H1 (cell line): Measurements from ENCODE around the gene ANO2. TPM values are rescaled to one million over a fixed set of nuclear protein-coding genes. Genes with fewer than 3 reads are reported as not detected.

ENCODE experiments used
- CTCF ChIA-PET: fragments of 300-600 bp; sonication (Branson Sonifier 250); formaldehyde crosslinking; loops from one replicate; lab custom pipeline; 2021; ENCODE audit not compliant: partially characterized antibody; lab: Charles Lee
- POLR2A ChIA-PET: fragments of 300-600 bp; sonication (Branson Sonifier 250); formaldehyde crosslinking; loops from one replicate; lab custom pipeline; 2021; ENCODE audit warnings: inconsistent platforms; ENCODE audit not compliant: partially characterized antibody; lab: Charles Lee
- DNase-seq, 2 experiments: peaks; one replicate each; pipeline versions ENCODE4 v3.0.0 to v3.0.0-alpha.2; 2010 to 2022; ENCODE audit warnings: low spot score in 2 of 2, low read depth in 1 of 2, mixed read lengths in 1 of 2
- FAIRE-seq: peaks from 2 replicates; lab custom pipeline; 2011; peaks lifted over from hg19 to GRCh38; lab: Jason Lieb, UNC
- H2AFZ ChIP-seq: 2 replicates; pipeline ENCODE4 v1.8.1; 2012; ENCODE audit warnings: low read length, inconsistent platforms
- H2AK5ac ChIP-seq: 2 replicates; pipeline ENCODE4 v1.6.1; 2013; ENCODE audit warnings: low read depth, low read length
- H2BK120ac ChIP-seq: replicated peaks from 2 replicates; pipeline ENCODE3; 2013; ENCODE audit warnings: low read depth, low read length, inconsistent platforms
- H2BK12ac ChIP-seq: 2 replicates; pipeline ENCODE4 v1.6.1; 2013; ENCODE audit warnings: low read depth, low read length
- H2BK15ac ChIP-seq: 2 replicates; pipeline ENCODE4 v1.6.1; 2013; ENCODE audit warnings: low read length
- H2BK20ac ChIP-seq: 2 replicates; pipeline ENCODE4 v1.6.1; 2013; ENCODE audit warnings: low read length
- H2BK5ac ChIP-seq: 2 replicates; pipeline ENCODE4 v1.6.1; 2013; ENCODE audit warnings: low read depth, low read length
- H3K14ac ChIP-seq: 2 replicates; pipeline ENCODE4 v1.6.1; 2013; ENCODE audit warnings: inconsistent platforms; ENCODE audit not compliant: insufficient read length
- H3K18ac ChIP-seq: 2 replicates; pipeline ENCODE4 v1.6.1; 2013; ENCODE audit warnings: low read length; ENCODE audit errors: extremely low read depth
- H3K23ac ChIP-seq: 2 replicates; pipeline ENCODE4 v1.6.1; 2013; ENCODE audit warnings: inconsistent platforms; ENCODE audit not compliant: insufficient read length
- H3K23me2 ChIP-seq: 2 replicates; pipeline ENCODE4 v1.6.1; 2013; ENCODE audit warnings: low read depth, low read length
- H3K27ac ChIP-seq: 2 replicates; pipeline ENCODE4 v1.6.1; 2011; ENCODE audit warnings: low read depth, low read length, inconsistent platforms
- H3K27me3 ChIP-seq, 4 experiments: replicated peaks in 1 of 4; 1 replicate in 1 of 4; 2 replicates in 3 of 4; pipeline versions ENCODE4 v1.6.1 to v1.8.1; 2011 to 2013; ENCODE audit warnings: low read length in 3 of 4, mild to moderate bottlenecking in 3 of 4, inconsistent platforms in 2 of 4, mixed read lengths in 2 of 4, moderate library complexity in 1 of 4; ENCODE audit not compliant: control insufficient read depth in 3 of 4, insufficient read depth in 3 of 4; ENCODE audit errors: extremely low read depth in 1 of 4
- H3K36me3 ChIP-seq, 4 experiments: 2 replicates each; pipeline versions ENCODE4 v1.6.1 to v1.8.1; 2011 to 2013; ENCODE audit warnings: mild to moderate bottlenecking in 4 of 4, low read length in 3 of 4, moderate library complexity in 2 of 4, control low read depth in 1 of 4, inconsistent platforms in 1 of 4; ENCODE audit not compliant: insufficient read depth in 4 of 4, control insufficient read depth in 2 of 4
- H3K4ac ChIP-seq: replicated peaks from 2 replicates; pipeline ENCODE3; 2013; ENCODE audit warnings: low read length, low read depth, mixed read lengths, inconsistent platforms; ENCODE audit not compliant: insufficient read length
- H3K4me1 ChIP-seq, 4 experiments: replicated peaks in 1 of 4; 1 replicate in 1 of 4; 2 replicates in 3 of 4; pipeline versions ENCODE4 v1.6.1 to v1.8.1; 2011 to 2013; ENCODE audit warnings: low read length in 3 of 4, inconsistent platforms in 2 of 4, mixed read lengths in 1 of 4; ENCODE audit not compliant: insufficient read depth in 4 of 4, control insufficient read depth in 3 of 4
- H3K4me2 ChIP-seq, 2 experiments: 2 replicates each; pipeline versions ENCODE4 v1.6.1 to v1.8.1; 2011 to 2013; ENCODE audit warnings: low read depth in 2 of 2, low read length in 2 of 2, control low read depth in 1 of 2, inconsistent platforms in 1 of 2, mild to moderate bottlenecking in 1 of 2; ENCODE audit not compliant: insufficient read depth in 1 of 2
- H3K4me3 ChIP-seq, 4 experiments: fragments of 200-600, 300-600 bp in 1 of 4; sonication (generic), shearing (Covaris generic), sonication (Bioruptor Twin) in 1 of 4; 2 replicates each; pipeline versions ENCODE4 v1.5.1 to v1.8.1; 2011 to 2016; ENCODE audit warnings: low read length in 4 of 4, low read depth in 3 of 4, control low read depth in 2 of 4, inconsistent platforms in 2 of 4, mild to moderate bottlenecking in 2 of 4, mixed read lengths in 1 of 4, moderate library complexity in 1 of 4; ENCODE audit not compliant: insufficient read depth in 2 of 4; ENCODE audit errors: extremely low read depth in 1 of 4
- H3K56ac ChIP-seq: replicated peaks from 2 replicates; pipeline ENCODE3; 2013; ENCODE audit warnings: low read depth, mild to moderate bottlenecking, mixed read lengths, low read length, inconsistent platforms; ENCODE audit not compliant: insufficient read length
- H3K79me1 ChIP-seq: 2 replicates; pipeline ENCODE4 v1.6.1; 2013; ENCODE audit warnings: low read depth, low read length, control low read depth
- H3K79me2 ChIP-seq, 2 experiments: 2 replicates each; pipeline versions ENCODE4 v1.6.1 to v1.8.1; 2012 to 2013; ENCODE audit warnings: low read length in 2 of 2, mild to moderate bottlenecking in 2 of 2, inconsistent platforms in 1 of 2; ENCODE audit not compliant: insufficient read depth in 2 of 2, control insufficient read depth in 1 of 2
- H3K9ac ChIP-seq, 4 experiments: replicated peaks in 1 of 4; 1 replicate in 1 of 4; 2 replicates in 3 of 4; pipeline versions ENCODE4 v1.6.1 to v1.8.1; 2011 to 2013; ENCODE audit warnings: low read depth in 3 of 4, low read length in 3 of 4, control low read depth in 2 of 4, mild to moderate bottlenecking in 2 of 4, moderate library complexity in 2 of 4, inconsistent platforms in 1 of 4; ENCODE audit errors: extremely low read depth in 1 of 4
- H3K9me3 ChIP-seq, 2 experiments: 2 replicates each; pipeline versions ENCODE4 v1.6.1 to v1.8.1; 2012 to 2013; ENCODE audit warnings: mild to moderate bottlenecking in 2 of 2, moderate library complexity in 2 of 2, control low read depth in 1 of 2, inconsistent platforms in 1 of 2, low read depth in 1 of 2, low read length in 1 of 2, mixed read lengths in 1 of 2; ENCODE audit not compliant: insufficient read depth in 2 of 2
- H4K20me1 ChIP-seq, 2 experiments: replicated peaks in 1 of 2; 2 replicates each; pipeline versions ENCODE3 to v1.8.1; 2011 to 2013; ENCODE audit warnings: inconsistent platforms in 2 of 2, low read length in 2 of 2, mild to moderate bottlenecking in 1 of 2; ENCODE audit not compliant: insufficient read depth in 2 of 2, control insufficient read depth in 1 of 2
- H4K5ac ChIP-seq: 2 replicates; pipeline ENCODE4 v1.6.1; 2013; ENCODE audit warnings: low read length, low read depth, mixed read lengths, inconsistent platforms; ENCODE audit not compliant: insufficient read length
- H4K8ac ChIP-seq: 2 replicates; pipeline ENCODE4 v1.8.0; 2013; ENCODE audit warnings: mild to moderate bottlenecking, moderate library complexity, low read length, inconsistent platforms; ENCODE audit not compliant: insufficient read depth; ENCODE audit errors: extremely low read depth
- H4K91ac ChIP-seq: replicated peaks from 2 replicates; pipeline ENCODE3; 2013; ENCODE audit warnings: low read length, mixed read lengths, inconsistent platforms; ENCODE audit not compliant: insufficient read length
- WGBS, 2 experiments: shearing (Covaris generic) in 1 of 2; methylation state at CpG; one replicate each; pipeline versions ENCODE4 v1.1.6 to v1.1.7; 2013 to 2015; ENCODE audit warnings: low lambda C conversion rate in 2 of 2, mixed read lengths in 2 of 2, inconsistent platforms in 1 of 2, low coverage in 1 of 2, missing lambda C conversion rate in 1 of 2; ENCODE audit not compliant: insufficient replicate concordance in 2 of 2, insufficient coverage in 1 of 2, insufficient read length in 1 of 2; ENCODE audit errors: extremely low coverage in 1 of 2, missing lambda C conversion rate in 1 of 2; 5-methylcytosine and 5-hydroxymethylcytosine counted together
- polyA plus RNA-seq, 7 experiments: library from polyadenylated mRNA; depleted of rRNA in 3 of 7; stranded (reverse) in 5 of 7; unstranded in 2 of 7; fragments of >200 nt in 5 of 7; fragments of 200-250 nt in 2 of 7; gene quantifications; 1 replicate in 5 of 7; 2 replicates in 1 of 7; 4 replicates in 1 of 7; pipeline versions ENCODE4 v1.2.1 to v1.2.3, GENCODE V29; 2011 to 2013; ENCODE audit warnings: missing spikeins in 2 of 7, mixed read lengths in 2 of 7
- total RNA-seq: library from RNA; stranded (reverse); fragmentation: NEBNext Ultra II Directional; extraction: Animal tissue kit (Norgen Biotek cat#: 25700); gene quantifications from 2 replicates; pipeline ENCODE4 v1.2.1, GENCODE V29; 2021

Gene ANO2
- total and polyA plus RNA-seq, 2 of the 8 experiments (the other 6 are each of a cell fraction or from before 2014, with no cell fraction given): 1.9 to 5.5 TPM

DNA sequence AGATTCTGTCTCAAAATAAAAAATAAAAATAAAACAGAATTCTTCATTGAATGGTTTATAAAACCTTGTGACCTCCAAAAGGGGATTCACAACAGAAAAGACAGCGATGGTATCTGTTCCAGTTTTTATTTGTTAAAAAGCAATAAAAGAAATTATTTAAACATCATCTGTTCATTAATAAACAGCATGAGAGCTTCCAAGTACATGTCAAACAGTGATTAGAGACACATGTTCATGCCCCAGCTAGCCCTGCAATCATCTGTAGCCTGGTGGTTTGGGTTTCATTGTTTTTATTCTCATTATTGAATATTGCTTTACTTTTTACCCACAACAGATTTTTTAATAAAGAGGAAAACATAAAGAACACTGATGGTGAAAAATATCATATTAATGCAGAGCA lies 173.3 kb downstream of the ANO2 start:
- H2BK20ac ChIP-seq: no peak overlapping the region
- ChIA-PET POLR2A (no interaction called here), CTCF (interaction anchor here (1.0 to 4.9 kb wide), 5 partner anchors 11 to 343 kb away, joined by 3 to 22 read pairs (median 5); no protein-coding TSS in a partner anchor)
- H2BK5ac ChIP-seq: no peak overlapping the region
- H3K27ac ChIP-seq: no peak overlapping the region
- no peaks in the 10 kb centered on the region for H3K79me2 ChIP-seq
- no peak overlapping the region for H3K4me3 ChIP-seq
- no peak overlapping the region for H4K5ac ChIP-seq
- FAIRE-seq (no peak), DNase-seq (no peak)
- no peak overlapping the region for H2BK15ac ChIP-seq
- 0 out of 2 replicates have a peak, but pooled peaks cover 2% of the 10 kb centered on the region for H3K23me2 ChIP-seq
- WGBS, 2 experiments: 83% methylated on average over 1 of the region's 1 CpG; no CpG with 5 or more reads in 1 of the 2 experiments
- no peak overlapping the region for H2BK120ac ChIP-seq
- no peaks in the 10 kb centered on the region for H3K4me1 ChIP-seq
- no peaks in the 10 kb centered on the region for H3K79me1 ChIP-seq
- H3K4me2 ChIP-seq: no peak overlapping the region
- H3K4ac ChIP-seq: no peak overlapping the region
- no peak overlapping the region for H3K9ac ChIP-seq
- no peaks in the 10 kb centered on the region for H4K20me1 ChIP-seq
- no peaks in the 10 kb centered on the region for H3K36me3 ChIP-seq
- no peak overlapping the region for H4K91ac ChIP-seq
- H2AK5ac ChIP-seq: no peak overlapping the region
- H3K56ac ChIP-seq: no peak overlapping the region
- no peak overlapping the region for H3K14ac ChIP-seq
- H2BK12ac ChIP-seq: no peak overlapping the region
- H3K9me3 ChIP-seq: no peaks in the 10 kb centered on the region
- no peak overlapping the region for H3K23ac ChIP-seq
- H2AFZ ChIP-seq: no peak overlapping the region
- H3K27me3 ChIP-seq: no peaks in the 10 kb centered on the region
- no peak overlapping the region for H4K8ac ChIP-seq
- no peak overlapping the region for H3K18ac ChIP-seq
